NCI-H2107 treated with DMSO at 0.1 percent for 48 hours (cell line): Measurements from ENCODE around the gene SLC22A12.
"Not testable (repeated sequence)": the region's sequence is repeated elsewhere in the genome, so short reads cannot be mapped to it uniquely, and the experiment has no call there.

ENCODE experiments used
- DNase-seq: peaks from one replicate; lab custom pipeline; 2025; ENCODE audit not compliant: unreplicated experiment; lab: John Stamatoyannopoulos, UW

Gene SLC22A12

DNA sequence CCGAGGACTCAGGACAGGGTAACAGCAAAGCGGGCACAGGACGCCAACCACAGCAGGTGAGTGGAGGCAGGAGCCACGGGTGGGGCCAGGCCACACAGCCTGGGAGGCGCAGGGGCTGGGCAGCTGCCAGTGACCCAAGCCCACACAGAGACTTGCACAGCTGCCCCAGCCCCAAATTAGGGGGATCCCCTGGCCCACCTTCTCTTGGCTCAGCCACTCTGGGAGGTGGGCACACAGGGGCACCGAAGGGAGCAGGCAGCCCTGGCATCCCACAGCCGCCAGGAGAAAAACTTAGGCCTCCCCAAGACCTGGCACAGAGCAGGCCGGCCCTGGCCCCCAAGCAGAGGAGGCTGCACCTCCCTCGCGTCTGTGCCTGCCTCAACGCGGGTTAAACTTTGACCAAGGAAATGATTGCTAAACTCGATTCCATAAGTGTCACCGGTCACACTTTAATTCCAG lies at the start of gene SLC22A12:
TSS of gene SLC22A12 (plus strand) at position 458 of the 459 bp plus-strand sequence. CDS start 337 bp downstream, outside the sequence.
- DNase-seq: no peak

DNA sequence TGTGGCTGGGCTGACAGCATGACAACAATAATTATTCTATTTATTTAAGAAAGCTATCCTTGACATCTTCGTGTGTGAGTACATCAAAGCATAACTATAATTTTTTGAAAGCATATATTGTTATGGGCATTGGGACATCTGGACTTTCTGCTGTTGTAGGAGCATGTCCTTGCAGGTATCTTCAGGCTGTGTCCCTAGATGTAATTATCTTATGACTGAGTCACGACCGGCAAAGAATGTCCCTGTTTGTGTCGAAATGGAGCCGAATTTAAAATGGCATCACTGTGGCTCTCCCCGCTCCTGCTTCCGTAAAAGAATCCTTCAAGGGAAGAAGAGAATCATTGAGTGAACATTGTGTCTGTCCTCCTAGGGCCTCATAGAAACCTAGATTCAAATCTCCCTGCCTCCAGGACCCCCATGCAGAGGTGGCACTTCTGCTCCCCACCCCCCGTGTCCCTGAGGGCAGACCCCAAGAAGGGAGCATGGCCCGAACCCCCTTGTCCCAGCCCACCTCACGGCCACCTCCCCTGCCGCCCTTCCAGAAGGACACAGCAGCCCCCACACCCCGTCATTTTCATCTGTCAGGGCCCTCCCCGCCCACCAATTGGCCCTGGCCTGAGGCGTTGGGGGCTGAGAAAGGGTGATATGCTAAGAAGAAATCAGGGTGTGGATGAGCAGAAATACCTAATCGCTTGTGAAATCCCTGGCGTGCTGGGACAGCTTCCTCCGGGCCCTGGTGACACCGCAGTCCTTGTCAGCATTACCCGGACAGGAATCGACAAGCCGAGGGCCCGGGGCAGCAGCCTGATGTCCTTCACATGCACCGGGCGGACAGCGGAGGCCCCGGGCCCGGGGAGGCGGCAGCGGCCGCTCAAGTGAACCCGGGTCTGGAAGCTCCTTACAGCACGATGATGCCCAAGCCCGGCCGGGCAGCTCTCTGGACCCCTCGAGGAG lies 48.6 kb upstream of the SLC22A12 start:
- DNase-seq: no peak

DNA sequence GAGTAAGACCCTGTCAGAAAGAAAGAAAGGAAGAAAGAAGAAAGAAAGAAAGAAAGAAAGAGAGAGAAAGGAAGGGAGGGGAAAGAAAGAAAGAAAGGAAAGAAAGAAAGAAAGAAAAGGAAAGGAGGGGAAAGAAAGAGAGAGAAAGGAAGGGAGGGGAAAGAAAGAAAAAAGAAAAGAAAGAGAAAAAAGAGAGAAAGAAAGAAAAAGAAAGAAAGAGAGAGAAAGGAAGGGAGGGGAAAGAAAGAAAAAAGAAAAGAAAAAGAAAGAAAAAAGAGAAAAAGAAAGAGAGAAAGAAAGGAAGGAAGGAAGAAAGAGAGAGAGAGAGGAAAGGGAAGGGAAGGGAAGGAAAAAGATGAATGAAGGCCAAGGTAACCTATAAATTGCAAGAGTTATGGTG lies 47.2 kb upstream of the SLC22A12 start:
- DNase-seq: no peak

DNA sequence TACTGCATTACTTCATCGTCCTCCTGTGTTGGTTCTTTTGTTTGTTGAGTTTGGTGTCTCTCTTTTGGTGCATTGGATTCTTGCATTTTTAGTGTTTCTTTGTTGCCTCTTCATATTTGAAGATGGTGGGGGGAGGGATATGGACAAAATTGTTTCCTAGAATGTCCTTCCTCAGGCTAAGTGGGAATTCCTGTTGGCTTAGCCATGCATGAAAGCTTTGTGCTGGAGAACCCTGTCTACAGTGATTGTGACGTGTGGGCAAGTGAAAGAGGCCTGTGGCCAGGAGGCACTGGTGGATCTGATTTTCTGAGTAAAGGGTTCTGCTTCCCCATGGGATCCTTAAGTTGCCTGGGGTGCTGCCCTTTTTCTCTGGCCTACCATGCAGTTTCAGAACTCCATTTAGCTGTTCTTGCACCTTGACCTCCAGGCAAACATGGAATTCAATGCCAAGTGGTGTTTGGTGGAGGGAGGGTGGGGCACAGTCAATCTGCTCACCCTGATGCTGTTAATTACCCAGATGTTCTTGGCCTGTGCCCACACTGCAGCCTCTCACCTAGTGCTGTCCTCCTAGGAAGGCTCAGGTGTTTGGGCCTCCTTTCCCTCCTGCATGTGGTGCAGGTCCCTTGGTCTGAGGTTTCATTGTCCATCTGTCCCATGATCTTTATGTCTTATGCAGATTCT lies 46.3 kb upstream of the SLC22A12 start:
- DNase-seq: no peak

DNA sequence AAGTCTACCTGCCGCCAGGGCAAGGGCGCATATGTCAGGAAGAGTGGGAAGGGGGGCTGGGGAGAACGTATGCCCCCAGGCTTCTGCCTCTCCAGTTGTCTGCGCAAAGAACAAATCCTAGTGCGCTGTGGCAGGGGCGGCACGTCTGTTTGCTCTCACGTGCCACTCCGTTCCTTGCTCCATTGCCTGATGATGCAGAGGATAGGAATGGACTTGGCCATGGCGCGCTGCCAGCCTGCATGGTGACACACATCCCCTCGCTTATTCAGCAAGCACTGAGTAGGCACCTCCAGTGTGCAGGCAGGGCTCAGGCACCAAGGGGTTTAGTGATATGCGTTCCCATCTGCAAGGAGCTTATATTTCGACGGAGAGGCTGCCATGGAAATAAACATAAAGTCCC lies 45.4 kb upstream of the SLC22A12 start:
- DNase-seq: no peak

DNA sequence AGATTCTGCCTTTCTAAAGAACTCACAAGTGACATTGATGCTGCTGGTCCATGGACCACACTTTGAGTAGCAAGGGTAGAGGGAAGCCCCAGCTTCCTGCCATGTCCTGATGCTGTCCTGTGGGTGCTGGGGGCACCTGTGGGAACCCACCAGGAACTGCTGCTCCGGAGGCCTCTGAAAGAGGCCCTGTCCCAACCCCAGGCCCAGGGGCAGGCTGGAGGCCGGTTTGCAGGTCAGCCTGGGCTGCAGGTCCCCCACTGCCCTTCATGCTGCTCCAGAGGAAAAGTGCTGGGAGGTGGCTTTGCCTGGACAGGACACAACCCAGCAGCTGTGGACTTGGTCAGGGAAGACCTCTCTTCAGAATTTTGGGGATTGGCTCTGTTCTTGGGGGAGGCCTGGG lies 44.8 kb upstream of the SLC22A12 start:
- no peak for DNase-seq

DNA sequence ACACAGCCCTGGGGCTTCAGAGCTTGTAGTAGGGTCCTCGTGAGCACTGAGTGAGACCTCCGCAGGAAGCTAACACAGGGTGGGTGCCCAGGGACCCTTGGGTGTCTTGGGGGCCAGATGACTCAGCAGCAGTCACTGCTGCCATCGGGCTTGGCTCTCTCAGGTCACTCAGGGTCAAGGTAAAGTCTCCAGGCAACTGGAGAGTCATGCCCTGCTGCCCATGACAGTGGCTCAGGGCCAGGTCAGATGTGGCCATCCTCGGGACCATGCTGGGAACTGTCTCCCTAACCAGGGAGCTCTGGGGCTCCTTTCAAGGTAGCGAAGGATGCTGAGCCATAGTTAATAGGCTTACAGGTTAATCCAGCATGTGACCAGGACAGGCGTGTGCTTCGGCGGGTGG lies 44.4 kb upstream of the SLC22A12 start:
- no peak for DNase-seq

DNA sequence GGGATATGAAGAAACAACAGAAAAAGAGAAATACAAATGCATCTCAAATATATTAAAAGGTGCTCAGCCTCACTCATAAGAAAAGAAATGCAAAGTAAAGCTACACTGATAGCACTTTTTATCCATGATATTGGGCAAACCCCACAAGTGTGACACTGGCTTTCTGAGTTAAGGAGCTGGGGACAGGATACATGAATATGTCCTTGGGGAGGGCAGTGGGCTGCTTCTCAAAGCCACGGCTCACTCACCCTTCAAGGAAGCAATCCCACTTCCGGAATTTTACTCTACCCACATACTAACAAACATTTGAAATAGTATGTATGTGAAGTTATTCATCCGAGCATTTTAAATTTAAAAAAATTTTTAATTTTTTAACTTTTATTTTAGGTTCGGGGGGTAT lies 41.1 kb upstream of the SLC22A12 start:
- no peak for DNase-seq

DNA sequence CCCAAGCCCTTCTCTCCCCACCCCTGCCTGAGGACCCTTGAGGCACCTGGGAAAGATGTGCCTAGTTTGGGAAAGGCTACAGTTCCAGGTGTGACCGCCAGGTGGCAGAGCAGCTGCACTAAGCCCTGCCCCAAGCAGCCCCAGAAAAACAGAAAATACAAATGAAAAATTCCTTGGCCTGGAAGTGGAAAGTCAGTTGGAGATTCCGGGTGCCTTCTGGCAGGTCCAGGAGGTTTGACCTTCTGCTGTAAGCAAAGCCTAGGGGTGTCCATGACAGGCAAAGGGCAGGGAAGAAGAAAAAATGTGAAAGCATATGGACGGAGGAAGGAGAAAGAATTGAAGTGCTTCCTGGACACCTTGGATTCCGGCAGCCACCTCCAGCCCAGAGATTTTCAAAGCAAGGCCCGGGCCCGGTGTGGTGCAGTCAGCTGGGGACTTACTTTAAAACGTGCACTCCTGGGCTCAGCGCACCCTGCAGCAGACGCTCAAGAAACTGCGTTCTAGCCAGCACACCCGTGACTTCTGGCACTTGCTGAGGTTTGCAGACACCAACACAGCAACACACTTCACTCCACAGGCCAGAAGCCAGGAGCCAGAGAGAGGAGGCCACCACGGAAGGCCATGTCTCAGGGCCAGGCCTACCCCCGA lies 37.3 kb upstream of the SLC22A12 start:
- DNase-seq: peak; percentile 33

DNA sequence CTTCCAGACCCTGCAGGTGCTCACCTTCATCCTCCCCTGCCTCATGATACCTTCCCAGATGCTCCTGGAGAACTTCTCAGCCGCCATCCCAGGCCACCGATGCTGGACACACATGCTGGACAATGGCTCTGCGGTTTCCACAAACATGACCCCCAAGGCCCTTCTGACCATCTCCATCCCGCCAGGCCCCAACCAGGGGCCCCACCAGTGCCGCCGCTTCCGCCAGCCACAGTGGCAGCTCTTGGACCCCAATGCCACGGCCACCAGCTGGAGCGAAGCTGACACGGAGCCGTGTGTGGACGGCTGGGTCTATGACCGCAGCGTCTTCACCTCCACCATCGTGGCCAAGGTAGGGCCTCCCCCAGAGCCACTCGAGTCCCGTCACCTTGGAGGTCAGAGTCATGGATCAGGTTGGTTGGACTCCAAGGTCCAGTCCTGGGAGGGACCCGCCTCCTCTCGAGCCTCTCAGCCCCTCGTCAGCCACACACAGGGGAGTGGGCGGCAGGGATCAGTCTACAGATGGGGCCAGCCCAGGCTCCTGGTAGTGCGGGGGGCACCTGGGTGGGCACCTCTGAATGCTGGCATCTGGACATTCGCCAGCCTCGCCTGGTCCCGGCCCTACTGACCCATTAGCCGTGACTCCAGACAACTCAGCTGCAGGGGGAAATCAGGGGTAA lies 34.8 kb upstream of the SLC22A12 start:
- no peak for DNase-seq

DNA sequence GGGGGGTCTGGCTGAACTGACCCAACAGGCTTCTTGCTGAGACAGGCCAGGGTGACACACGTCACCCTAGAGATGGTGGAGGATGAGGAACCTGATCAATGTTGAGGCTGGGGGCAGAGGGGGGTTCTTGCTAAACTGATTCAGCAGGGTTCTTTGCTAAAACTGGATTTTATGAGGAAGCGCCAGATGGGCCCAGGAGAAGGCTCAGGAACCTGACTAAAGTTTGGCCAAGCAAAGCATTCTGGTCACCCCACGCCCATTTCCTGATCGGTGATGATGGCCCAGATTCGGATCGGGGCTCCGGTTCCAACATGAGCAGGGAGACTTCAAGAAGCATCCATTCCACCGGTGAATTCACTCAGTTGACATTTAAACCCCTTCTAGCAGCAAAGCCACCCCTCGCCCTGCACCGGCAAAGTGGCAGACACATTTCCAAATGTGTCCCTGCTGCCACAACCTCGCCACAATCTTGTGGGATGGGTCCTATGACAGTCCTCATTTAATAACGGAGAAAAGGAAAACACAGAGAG lies 34.2 kb upstream of the SLC22A12 start:
- DNase-seq: no peak

DNA sequence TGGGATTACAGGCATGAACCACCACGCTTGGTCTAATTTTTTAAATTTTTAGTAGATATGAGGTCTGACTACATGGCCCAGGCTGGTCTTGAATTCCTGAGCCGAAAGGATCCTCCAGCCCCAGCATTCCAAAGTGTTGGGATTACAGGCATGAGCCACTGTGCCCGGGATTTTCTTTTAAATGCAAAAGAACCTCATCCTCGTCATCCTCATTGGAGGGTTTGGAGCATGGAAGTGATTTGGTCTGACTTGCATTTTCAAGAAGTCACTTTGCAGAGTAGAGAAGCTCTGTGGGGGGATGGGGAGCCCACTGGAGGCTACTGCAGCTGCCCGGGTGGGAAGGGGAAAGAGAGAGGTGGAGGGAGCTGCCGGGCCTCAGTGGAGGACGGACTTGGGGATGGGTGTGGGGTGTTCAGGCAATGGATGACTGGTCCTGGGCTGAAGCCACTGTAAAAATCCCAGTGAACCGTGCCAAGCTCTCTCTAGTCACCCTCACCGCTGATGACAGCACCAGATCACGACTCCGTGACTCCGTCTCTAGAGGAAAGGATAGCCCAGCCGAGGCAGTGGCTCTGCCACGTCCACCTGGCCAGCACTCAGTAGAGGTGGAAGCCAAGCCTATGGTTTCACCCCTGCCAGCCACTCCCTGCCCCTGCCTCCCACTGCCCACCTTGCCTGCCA lies 32.8 kb upstream of the SLC22A12 start:
- DNase-seq: no peak

DNA sequence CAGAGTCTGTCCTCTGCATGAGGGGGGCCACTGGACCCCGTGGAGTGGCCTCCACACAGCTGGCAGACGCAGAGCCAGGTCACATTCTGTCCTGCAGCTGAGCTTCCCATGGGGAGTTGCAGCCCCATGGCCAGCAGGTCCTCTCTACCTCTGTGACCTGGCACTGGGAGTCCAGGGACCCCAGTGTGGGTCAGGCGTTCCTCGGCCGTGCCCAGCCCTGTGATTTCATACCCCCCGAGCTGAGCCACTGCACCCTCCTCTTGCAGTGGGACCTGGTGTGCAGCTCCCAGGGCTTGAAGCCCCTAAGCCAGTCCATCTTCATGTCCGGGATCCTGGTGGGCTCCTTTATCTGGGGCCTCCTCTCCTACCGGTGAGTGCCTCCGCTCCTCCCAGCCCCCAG lies 32.2 kb upstream of the SLC22A12 start:
- no peak for DNase-seq

DNA sequence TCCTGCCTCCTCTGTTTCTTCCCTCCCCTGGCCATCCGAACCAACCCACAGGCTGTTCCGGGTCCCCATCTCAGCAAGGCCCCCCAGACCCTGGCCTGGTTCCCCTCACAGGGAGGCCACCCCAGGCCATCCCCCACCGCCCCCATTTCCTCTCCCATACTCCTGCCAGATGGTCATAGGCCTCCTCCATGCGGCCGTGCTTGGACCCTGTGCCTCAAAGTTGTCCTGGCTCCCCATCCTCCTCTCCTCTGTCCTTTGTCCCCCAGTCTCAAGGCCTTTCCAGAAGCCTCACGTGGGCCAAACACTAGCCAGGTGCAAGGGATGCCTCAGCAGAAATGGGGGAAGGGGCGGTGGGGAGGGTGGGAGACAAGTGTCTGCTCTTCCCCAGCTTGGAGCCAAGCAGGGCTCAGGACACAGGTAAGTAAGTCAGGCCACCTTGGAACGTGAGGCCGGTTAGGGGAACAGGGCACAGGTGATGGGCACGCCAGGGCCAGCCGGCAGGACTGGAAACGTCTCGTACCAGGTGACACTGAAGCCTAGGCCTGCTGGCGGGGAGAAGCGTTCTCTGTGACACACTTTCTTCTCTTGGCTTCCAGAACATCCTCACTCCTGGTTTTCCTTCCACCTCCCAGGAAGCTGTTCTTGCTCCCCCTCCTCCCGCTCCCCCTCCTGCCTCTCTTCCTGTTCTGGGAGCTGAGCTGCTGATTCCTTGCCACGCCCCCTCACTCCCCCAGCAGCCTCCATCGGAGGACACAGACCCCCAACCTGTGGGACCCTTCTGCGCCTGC lies 31.5 kb upstream of the SLC22A12 start:
- no peak for DNase-seq

DNA sequence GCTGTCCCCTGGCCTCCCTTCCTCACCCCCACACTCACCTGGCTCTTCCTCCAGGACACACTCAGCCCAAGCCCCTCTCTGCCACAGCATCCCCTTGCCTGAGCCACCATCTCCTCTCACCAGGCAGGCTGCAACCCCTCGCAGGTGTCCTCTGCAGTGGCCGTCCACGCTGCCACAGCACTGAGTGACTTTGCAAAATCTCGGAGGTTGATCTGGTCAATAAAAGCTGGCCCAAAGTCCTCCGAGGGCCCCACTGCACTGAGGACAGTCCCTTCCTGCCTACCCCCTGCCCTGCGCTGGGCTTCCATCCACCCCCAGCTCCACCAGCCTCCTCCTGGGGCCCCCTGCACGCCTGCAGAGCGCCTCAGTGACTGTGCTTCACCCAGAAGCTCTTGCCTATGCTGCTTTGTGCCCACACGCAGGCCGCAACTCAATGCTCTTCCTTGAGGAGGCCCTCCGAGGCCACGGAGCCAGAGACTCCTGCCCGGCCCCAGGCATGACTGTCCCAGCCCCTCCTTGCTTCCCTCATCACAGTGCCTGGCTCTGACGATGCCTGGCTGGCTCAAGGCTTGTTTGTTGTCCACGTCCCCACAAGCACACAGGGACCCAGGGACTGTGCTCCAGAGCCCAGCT lies 30.8 kb upstream of the SLC22A12 start:
- no peak for DNase-seq

DNA sequence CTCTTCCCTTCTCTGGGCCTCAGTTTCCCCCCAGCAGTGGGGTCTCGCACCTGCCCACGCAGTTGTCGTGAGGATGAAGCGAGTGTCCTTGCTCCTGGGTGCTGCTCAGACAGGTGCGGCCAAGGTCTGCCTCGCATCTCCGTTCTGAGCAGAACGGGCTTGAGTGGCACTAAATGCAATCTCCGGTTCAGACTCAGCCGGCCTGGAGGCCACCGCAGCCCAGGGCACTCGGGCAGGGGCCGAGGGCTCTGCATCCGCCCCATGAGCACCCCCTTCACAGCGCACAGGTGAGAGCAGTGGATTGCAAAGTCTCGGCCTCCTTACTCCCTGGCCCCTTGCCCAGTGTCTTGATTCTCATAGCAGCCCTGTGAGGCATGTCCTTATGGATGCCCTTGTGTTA lies 30.1 kb upstream of the SLC22A12 start:
- no peak for DNase-seq

DNA sequence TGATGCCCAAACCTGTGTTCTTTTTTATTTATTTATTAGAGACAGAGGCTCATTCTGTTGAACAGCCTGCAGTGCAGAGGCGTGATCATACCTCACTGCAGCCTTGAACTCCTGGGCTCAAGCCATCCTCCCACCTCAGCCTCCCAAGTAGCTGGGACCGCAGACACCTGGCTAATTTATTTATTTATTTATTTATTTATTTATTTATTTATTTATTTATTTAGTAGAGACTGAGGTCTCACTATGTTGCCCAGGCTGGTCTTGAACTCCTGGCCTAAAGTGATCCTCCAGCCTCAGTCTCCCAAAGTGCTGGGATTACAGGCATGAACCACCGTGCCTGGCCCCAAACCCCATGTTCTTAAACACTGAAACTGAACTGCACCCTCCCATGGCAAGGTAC lies 29.6 kb upstream of the SLC22A12 start:
- DNase-seq: not testable (repeated sequence)

DNA sequence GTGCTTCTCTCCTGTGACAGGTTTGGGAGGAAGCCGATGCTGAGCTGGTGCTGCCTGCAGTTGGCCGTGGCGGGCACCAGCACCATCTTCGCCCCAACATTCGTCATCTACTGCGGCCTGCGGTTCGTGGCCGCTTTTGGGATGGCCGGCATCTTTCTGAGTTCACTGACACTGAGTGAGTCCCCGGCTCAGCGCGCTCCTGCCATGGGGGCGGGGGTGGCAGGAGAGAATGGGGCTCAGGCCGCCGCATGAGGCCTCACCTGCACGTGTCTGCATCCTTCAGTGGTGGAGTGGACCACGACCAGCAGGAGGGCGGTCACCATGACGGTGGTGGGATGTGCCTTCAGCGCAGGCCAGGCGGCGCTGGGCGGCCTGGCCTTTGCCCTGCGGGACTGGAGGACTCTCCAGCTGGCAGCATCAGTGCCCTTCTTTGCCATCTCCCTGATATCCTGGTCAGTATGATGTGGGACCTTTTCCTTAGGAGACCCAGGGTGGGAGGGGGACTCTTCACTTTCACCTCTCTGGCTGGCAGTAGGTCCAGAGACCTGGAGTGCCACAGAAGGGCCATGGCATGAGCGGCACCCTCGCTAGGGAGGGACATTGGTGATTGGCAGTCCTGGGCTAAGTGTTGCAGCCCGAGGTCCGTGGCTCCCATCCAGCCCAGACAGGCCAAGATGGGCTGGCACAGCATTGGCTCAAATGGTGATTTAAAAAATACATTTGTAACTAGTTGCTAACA lies 28.9 kb upstream of the SLC22A12 start:
- DNase-seq: no peak
